ENCODE measurements around the gene COMMD2.

COMMD2 gene

DNA sequence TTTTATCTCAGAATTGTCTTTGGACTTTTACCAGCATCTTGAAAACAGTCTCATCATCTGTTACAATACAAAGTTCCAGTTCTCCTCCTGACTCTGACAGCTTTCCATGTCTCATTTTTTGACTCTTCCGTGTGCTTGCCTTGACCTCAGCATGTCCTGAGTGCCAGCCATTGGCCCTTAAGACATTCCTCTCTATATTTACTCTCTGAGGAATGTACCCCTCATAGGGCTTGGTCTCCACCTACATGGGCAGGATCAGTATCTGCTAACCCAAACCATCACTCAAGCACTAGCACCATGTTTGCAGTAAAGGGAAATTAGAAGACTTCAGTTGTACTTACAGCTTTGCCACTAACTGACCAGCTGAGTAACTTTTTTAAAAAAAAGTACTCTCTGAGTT lies 23.9 kb upstream of the COMMD2 start:
- no peak overlapping the region for H3K4me3 ChIP-seq (ENCODE audit: low read length)
- TF ChIP-seq, protein P1, sequence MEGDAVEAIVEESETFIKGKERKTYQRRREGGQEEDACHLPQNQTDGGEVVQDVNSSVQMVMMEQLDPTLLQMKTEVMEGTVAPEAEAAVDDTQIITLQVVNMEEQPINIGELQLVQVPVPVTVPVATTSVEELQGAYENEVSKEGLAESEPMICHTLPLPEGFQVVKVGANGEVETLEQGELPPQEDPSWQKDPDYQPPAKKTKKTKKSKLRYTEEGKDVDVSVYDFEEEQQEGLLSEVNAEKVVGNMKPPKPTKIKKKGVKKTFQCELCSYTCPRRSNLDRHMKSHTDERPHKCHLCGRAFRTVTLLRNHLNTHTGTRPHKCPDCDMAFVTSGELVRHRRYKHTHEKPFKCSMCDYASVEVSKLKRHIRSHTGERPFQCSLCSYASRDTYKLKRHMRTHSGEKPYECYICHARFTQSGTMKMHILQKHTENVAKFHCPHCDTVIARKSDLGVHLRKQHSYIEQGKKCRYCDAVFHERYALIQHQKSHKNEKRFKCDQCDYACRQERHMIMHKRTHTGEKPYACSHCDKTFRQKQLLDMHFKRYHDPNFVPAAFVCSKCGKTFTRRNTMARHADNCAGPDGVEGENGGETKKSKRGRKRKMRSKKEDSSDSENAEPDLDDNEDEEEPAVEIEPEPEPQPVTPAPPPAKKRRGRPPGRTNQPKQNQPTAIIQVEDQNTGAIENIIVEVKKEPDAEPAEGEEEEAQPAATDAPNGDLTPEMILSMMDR (conservative IDR thresholded peaks at IDR 0.05; ENCODE audit: low read depth, low read length), result no peak
- DNase-seq (ENCODE audit: low read depth), result no peak

DNA sequence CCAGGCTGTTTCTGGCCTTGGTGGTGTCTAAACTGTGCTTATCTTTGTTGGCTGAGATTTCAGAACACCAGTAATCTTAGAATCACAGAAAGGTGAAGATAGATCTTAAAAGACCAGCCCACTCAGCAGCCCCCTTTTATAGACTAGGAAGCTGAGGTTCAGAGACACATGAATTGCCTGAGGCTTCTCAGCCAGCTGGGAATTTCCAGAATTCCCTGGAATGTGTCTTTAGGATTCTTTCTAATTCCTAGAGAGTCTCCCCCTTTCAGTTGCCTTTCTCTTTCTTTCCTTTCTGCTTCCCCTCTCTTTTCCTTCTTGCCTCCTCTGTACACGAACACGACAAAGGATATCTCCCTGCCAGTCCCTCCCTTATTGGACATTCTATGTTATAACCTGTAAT lies 20.6 kb upstream of the COMMD2 start:
- TF ChIP-seq, protein P1 (conservative IDR thresholded peaks at IDR 0.05; ENCODE audit: low read depth, low read length), result no peak
- H3K4me3 ChIP-seq (ENCODE audit: low read length), result no peak overlapping the region
- DNase-seq (ENCODE audit: low read depth), result no peak

DNA sequence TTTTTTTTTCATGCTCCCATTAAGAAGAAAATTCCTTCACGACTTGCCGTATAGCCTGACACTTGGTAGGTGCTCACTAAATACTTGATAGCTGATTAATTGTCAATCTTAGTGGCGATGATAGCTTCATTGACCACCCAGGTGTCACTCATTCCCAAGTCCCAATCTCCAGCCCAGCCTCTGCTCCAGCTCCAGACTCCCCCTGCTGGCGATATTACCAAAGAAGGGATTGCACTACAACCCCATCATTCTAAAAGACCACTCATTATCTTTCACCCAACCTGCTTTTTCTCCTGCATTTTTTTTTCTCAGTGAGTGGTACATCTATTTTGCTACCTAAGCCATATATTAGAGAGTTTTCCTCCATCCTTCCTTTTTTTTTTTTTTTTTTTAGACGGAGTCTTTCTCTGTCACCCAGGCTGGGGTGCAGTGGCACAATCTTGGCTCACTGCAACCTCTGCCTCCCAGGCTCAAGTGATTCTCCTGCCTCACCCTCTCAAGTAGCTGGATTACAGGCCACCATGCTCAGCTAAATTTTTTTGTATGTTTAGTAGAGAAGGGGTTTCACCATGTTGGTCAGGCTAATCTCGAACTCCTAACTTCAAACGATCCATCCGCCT lies 19.5 kb upstream of the COMMD2 start:
- TF ChIP-seq, protein P1 (conservative IDR thresholded peaks at IDR 0.05; ENCODE audit: low read depth, low read length), result peak; percentile 86

DNA sequence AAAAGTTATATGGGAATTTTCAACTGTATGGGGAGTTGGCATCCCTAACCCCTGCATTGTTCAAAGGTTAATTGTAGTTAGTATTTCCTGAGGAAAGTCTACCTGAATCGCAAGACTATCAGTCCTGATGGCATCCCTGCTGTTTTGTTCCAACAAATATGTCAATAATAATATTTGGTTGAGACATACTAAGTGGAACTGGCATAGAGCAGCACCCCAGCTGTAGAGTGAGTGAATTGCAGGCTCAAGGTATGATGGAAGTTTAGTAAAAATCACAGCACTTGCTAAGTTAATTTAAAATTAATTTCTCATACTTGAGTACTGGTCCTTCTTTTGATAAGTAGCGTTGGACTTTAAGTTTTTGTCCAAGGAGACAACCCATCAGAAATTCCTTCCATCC lies 18.0 kb upstream of the COMMD2 start:
- TF ChIP-seq, protein P1 (conservative IDR thresholded peaks at IDR 0.05; ENCODE audit: low read depth, low read length), result no peak

More for the DNA sequence above, 19.5 kb upstream of the COMMD2 start:
- no peak for DNase-seq (ENCODE audit: low read depth)
- H3K4me3 ChIP-seq (ENCODE audit: low read length), result no peak overlapping the region

DNA sequence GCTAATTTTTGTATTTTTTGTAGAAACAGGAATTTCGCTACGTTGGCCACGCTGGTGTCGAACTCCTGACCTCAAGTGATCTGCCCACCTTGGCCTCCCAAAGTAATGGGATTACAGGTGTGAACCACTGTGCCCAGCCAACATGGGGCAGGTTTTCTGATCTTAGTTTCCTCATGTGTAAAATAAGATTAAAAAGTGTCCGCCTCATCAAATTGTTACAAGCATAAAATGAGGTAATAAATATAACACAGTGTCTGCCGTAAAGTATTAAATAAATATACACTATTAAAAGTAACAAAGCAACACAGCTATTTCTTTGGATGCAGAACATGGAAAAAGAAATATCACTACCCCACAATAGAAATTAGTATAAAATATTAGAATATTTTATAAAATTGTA lies 16.4 kb upstream of the COMMD2 start:
- TF ChIP-seq, protein P1 (conservative IDR thresholded peaks at IDR 0.05; ENCODE audit: low read depth, low read length), result no peak
- no peak overlapping the region for H3K4me3 ChIP-seq (ENCODE audit: low read length)
- DNase-seq (ENCODE audit: low read depth), result no peak

More for the DNA sequence above, 18.0 kb upstream of the COMMD2 start:
- no peak for DNase-seq (ENCODE audit: low read depth)
- no peak overlapping the region for H3K4me3 ChIP-seq (ENCODE audit: low read length)

DNA sequence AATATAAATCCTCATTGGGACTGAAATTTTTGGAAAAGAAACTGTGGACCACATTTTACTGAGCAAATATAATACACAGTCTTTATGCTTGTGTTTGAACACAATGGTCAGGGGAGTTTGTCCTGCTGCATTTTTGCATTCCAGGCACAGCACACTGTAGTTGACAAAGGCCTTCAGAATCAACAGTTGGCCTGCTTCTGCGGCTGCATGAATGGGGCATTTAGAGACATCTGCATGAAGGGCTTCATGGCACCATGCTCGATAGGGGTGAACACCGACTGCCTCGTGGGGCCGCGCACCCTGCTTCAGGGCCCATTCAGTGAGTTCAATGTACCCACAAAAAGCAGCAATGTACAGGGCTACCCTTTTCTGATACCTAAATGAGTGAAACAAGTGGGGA lies 15.4 kb upstream of the COMMD2 start:
- H3K4me3 ChIP-seq (ENCODE audit: low read length), result no peak overlapping the region
- no peak for DNase-seq (ENCODE audit: low read depth)
- TF ChIP-seq, protein P1 (conservative IDR thresholded peaks at IDR 0.05; ENCODE audit: low read depth, low read length), result no peak

DNA sequence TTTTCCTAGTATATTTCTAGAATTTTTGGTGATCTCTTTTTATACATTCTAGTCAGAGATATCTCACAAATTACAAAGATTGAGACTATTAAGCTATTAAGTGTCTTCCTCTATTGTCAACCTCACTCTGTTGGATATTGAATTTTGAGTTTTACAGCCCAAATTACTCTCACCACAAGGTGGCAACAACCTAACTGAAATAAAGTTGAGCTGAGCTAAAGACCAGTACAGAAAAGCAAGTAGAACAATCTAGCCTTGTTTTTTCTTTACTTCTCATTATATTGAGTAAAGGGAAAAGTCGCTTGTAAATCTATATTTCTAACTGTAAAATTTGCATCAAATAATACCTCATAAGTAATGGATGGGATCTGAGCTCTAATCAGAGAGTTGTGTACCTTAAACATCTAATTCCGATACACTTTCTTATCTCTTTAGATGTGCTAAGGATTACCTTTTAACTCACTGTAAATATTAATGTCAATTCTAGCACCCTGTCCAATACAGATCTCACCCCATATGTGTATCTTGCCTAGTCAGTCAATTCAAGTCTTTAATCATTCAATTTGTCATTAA lies 13.6 kb upstream of the COMMD2 start:
- TF ChIP-seq, protein P1 (conservative IDR thresholded peaks at IDR 0.05; ENCODE audit: low read depth, low read length), result peak; percentile 70
- H3K4me3 ChIP-seq (ENCODE audit: low read length), result no peak overlapping the region
- no peak for DNase-seq (ENCODE audit: low read depth)
